NCI-H2029 (cell line): ENCODE data around the gene ARHGAP44.
"Not testable (repeated sequence)": the region's sequence is repeated elsewhere in the genome, so short reads cannot be mapped to it uniquely, and the experiment has no call there.

ENCODE experiments used
- DNase-seq: peaks from one replicate; lab custom pipeline; 2025; lab: John Stamatoyannopoulos, UW

Gene ARHGAP44

DNA sequence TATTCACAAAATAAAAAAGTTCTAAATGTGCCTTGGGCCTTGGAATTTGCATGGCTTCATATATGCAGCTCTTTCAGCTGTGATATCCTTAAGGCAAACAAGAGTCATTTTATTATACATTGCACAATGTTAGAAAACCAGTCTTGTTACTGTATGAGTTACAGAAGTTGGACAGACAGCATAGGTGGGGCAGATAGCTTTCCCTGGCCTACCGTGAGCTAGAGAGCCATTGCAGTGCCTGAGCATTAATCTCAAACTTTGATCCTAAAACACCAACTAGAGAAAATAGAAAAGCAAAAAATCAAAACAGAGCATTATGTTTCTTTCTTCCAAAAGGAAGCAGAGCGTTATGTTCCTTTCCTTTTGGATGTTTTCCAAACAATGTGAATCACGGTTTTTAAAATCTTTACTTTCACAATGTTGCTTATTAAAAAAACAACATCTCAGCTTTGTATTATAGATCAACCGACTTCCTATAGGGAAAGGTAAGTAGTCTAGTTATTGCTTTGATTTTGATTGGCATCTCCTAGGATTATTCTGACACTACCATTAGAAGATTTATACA, 32.2 kb downstream of the ARHGAP44 start:
- no peak for DNase-seq

DNA sequence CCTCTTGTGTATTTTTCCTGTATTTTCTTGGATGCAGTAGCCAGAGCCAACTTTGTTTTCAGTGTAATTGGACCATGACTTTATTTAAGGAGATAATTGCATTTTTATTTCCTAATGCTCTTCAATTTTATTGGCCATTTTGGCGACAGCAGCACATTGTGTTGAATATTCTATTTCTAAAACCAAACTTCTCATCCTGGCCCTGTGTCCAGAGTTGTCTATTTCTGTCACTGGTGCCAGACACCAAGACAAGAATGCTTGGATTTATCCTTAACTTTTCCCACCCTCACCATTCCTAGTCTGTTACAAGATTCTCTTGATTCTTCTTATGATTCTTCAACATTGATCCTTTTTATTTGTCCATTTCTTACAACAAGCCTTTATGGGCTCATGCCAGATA, 37.1 kb downstream of the ARHGAP44 start:
- no peak for DNase-seq

GRCh38 chr17:12830777-12831247, 41.5 kb downstream of the ARHGAP44 start:
- no peak for DNase-seq

DNA sequence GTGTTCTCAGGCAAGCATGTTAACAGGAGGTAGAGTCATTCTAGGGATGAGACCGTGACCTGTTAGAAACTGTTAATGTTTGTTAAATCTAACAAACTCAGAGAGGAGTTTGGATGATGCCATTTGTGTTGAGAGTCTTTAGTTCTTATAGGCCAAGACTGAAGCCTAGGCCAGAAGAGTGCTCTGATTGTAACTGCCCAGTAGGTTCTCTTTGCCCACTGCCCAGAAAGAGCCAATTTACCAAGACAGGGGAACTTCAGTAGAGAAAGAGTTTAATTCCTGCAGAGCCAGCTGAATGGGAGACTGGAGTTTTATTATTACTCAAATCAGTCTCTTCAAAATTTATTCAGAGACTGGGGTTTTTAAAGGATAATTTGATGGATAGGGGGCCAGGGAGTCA, 42.5 kb downstream of the ARHGAP44 start:
- no peak for DNase-seq

DNA sequence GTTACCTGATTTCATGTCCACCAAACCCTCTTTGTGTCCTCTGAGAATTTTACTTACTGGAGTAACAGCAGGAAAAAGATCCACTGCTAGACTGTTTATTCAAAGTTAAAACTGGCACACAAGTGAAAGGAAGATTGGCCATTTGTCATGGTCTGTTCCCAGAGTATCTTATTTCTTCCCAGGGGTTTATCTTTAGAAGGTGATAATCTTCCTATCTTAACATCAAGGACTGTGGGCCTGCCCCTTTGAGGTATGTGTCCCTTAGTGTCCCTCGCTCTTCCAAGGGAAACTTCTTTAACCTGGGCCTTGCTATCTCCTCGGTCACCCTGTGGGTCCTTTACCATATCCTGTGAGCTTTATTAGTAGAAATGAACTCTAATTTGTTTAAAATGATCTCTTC, 49.7 kb downstream of the ARHGAP44 start:
- no peak for DNase-seq

GRCh38 chr17:12842936-12843335, 53.6 kb downstream of the ARHGAP44 start:
- DNase-seq: no peak

- no peak for DNase-seq
These were observed 61.7 kb downstream of the ARHGAP44 start for GRCh38 chr17:12850996-12851395.

GRCh38 chr17:12851901-12852435, 62.7 kb downstream of the ARHGAP44 start:
- no peak for DNase-seq

- DNase-seq: no peak
These were observed 64.6 kb downstream of the ARHGAP44 start for GRCh38 chr17:12853921-12854320.

DNA sequence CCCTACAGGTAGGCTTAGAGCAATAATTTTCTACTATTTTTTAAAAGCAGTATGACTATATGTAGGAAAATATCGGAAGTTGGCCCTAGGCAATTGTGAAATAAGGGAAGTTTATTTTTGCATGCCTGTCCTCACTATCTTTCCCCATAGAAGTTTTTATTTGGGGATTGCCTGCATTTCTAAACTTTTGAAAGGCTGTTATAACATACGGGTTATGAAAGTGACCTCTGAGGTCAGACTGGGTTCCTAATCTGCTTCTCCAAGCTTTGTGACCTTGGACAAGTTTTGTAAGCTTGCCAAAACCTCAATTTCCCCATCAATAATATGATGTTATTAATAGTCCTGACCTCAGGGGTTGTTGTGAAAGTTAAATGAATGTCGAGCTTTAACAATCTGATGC, 67.1 kb downstream of the ARHGAP44 start:
- no peak for DNase-seq

- no peak for DNase-seq
These were observed 68.3 kb downstream of the ARHGAP44 start for GRCh38 chr17:12857592-12857991.

- no peak for DNase-seq
These were observed 70.2 kb downstream of the ARHGAP44 start for GRCh38 chr17:12859520-12859919.

DNA sequence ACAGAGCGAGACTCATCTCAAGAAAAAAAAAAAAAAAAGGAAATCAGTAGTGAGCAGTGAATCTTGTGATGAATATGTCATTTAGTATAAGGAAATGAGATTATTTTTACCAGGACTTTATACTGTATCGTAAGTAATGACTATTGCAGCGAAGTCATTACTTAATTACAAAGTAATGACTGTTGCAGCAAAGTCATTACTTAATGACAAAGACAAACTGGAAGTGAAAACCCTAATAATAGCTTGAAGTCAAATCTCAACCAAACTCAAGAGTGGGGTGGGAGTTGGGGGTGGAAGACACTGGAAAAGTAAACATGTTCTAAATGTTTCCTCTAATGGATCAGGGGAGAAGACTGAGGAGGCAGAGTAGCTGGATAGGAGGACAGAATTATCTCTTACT, 76.5 kb downstream of the ARHGAP44 start:
- DNase-seq: no peak

DNA sequence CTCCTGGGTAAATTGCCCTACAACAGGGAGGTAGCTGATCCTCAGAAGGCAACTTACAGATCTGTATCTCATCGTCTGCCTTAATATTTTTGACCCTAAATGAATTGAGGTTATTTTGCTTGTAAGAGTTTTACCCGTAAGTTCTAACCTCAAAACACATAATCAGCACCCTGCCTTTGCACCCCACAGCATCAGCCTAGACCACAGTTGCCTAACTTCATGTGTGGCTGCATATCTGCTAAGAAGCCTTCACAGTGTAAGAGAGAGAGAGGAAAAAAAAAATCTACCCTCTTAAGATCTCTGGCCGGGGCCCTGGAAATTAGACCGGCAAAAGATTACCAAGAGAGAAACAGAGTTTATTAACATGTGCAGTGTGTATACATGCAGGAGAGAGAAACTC, 76.9 kb downstream of the ARHGAP44 start:
- DNase-seq: no peak

DNA sequence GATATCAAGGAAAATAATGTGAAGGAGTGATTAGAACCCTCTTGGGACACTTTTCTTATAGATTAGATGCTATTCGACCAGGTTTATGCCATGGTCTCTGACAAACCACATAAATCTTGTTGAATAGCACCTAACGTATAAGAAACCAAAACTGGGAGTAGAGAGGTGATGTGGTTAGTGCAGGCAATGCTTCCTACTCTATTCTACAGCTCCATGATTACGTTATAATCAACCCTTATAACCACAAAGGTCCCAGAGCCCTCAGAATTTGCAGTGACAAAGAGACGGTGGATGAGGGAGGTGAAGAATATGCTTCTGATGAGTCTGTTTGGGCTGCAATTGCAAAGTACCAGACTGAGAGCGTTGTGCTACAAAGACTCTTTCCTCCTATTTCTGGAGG, 78.4 kb downstream of the ARHGAP44 start:
- no peak for DNase-seq

DNA sequence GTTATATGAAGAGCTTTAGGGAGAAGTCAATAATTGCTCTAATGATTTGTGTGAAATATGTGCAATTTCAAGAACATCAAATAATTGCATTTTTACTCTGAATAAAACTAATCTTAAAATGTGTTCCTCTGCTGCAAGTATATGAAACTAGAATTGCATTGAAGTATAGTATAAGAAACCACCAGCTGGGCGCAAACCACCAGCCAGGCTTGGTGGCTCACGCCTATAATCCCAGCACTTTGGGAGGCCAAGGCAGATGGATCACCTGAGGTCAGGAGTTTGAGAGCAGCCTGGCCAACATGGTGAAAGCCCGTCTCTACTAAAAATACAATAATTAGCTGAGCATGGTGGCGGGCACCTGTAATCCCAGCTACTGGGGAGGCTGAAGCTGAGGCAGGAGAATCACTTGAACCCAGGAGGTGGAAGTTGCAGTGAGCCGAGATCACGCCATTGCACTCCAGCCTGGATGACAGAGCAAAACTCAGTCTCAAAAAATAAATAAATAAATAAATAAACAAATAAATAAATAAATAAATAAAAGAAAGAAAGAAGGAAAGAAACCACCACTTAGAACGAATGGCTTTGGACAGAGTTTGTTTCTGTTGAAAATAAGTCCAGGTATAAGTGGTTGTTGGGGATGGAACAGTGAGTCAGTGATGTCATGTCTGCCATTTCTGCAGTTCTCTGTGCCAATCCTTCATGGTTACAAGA, 84.3 kb downstream of the ARHGAP44 start:
- not testable (repeated sequence) for DNase-seq

DNA sequence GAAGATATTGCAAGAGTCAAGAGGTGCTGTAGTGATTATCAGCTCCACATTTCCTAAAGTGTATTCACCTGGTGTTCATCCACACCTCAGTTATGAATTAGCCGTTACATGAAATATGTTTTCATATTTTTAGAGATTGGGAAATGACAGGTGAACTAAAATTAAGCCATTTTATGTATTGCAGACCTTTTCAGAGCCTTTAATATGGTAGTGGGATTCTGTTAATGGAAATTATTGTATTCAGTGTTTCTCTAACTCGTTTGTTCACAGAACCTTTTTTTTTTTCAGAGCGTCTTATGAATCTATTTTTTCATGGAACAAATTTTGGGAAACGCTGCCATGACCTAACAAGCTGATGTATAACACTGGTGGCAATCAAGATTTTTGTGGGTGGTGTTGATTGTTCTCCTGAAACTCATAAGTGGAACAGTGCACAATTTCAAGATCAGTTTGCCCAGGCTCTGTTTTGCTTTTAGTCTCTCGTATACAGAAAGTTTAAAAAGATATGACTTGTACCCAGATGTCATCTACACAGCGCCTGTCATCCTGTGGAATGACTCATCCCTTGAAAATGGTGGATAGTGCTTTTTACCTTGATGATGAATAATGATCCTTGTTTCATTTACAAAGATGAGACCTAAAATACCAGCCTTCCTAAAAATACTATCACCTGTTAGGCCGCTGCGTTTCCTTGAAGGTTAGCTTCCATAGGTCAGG, 88.8 kb downstream of the ARHGAP44 start:
- no peak for DNase-seq

DNA sequence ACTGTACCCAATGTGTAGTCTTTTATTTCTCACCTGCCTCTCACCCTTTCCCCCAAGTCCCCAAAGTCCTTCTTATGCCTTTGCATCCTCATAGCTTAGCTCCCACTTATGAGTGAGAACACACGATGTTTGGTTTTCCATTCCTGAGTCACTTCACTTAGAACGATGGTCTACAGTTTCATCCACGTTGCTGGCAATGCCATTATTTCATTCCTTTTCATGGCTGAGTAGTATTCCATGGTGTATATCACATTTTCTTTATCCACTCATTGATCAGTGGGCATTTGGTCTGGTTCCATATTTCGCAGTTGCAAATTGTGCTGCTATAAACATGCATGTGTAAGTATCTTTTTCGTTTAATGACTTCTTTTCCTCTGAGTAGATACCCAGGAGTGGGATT, 89.8 kb downstream of the ARHGAP44 start:
- DNase-seq: not testable (repeated sequence)

GRCh38 chr17:12883472-12883871, 94.2 kb downstream of the ARHGAP44 start:
- DNase-seq: no peak

- DNase-seq: no peak
These were observed 97.8 kb downstream of the ARHGAP44 start for GRCh38 chr17:12887088-12887487.

DNA sequence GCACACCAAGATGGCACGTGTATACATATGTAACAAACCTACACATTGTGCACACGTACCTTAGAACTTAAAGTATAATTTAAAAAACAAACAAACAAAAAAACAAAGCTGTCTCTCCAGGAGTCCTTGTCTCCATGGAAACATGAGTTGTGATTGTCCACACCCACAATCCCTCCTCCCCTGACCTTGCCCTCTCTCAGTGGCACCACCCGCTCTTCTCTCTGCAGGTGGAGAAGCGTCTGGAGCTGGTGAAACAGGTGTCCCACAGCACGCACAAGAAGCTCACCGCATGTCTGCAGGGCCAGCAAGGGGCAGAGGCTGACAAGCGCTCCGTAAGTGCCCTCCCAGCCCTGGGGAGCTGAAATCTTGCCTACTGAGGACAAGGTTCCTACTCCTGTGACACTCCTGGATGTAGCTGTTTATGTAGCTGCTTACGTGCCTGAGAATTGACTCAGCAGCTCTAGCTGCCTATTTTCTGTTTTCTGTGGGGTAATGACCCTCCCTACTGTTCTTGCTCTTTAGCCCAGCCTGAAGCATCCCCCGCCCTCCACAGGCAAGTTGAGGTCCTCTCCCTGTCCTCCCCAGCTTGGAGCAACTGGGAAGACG, 107.0 kb downstream of the ARHGAP44 start:
- no peak for DNase-seq

- DNase-seq: no peak
These were observed 108.8 kb downstream of the ARHGAP44 start for GRCh38 chr17:12898110-12898509.

- no peak for DNase-seq
These were observed 110.3 kb downstream of the ARHGAP44 start for GRCh38 chr17:12899604-12900003.
